ENCODE results near the gene CD274. TPM values are rescaled to one million over a fixed set of nuclear protein-coding genes. Genes with fewer than 3 reads are reported as not detected.

The CD274 gene
- total RNA-seq, 1 experiment from 2014 or later = 2.5 TPM

DNA sequence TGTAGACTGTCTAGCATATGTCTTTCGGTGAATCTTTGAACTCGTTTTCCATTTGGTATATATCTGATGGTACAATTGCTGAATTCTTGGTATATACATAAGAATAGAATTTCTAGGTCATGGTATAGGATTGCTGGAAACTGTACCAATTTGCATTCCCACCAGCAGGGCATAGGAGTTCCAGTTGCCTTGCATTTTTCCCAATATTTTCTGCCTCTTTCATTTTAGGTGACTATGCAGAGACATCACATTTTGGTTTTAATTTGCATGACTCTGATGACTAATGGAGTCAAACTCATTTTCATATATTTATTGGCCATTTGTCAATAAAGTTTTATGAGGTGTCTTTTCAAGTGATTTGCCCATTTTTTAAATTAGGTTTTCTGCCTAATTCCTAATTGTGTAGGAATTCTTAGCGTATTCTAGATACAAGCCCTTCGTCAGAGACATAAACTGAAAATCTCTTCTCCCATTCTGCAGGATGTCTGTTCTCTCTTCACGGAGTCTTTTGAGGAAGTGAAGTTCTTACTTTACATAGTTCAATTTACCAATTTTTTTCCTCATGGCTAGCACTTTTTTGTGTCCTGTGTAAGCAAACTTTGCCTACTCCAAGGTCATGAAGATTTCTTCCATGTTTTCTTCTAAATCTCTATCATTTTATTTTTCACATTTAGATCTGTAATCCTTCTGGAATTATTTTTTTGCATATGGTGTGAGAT lies 31.1 kb downstream of the CD274 start:
- ChIA-PET CTCF (no interaction called here), POLR2A (no interaction called here), RAD21 (ENCODE audit: low non-redundant PET in 1 of 2, low total read pairs in 2 of 2, uncharacterized antibody in 2 of 2, unreplicated experiment in 2 of 2) (no interaction called here)
- Histone ChIP-seq H4K20me1 (ENCODE audit: insufficient read depth) (no peaks in the 10 kb centered on the region), H3K4me2 (ENCODE audit: low read length) (no peak overlapping the region), H3K79me2 (ENCODE audit: insufficient read depth, low read length) (no peaks in the 10 kb centered on the region), H3K9me2 (ENCODE audit: insufficient read depth) (no peaks in the 10 kb centered on the region), H2AFZ (ENCODE audit: low read depth, low read length, poor library complexity, severe bottlenecking) (no peak overlapping the region), H3K36me3 (ENCODE audit: control insufficient read depth in 1 of 2, insufficient read depth in 2 of 2, low read length in 2 of 2) (no peaks in the 10 kb centered on the region), H3K4me3 (replicated peaks in 1 of 2; ENCODE audit: low read depth in 1 of 2, low read length in 2 of 2) (no peak overlapping the region), H3K9me3 (ENCODE audit: control insufficient read depth in 1 of 2, insufficient read depth in 1 of 2, low read depth in 1 of 2, low read length in 2 of 2) (no peaks in the 10 kb centered on the region), H3K27ac (ENCODE audit: low read depth, low read length) (no peak overlapping the region), H3K4me1 (ENCODE audit: control insufficient read depth in 1 of 2, insufficient read depth in 2 of 2, low read length in 2 of 2) (no peaks in the 10 kb centered on the region), H3K9ac (ENCODE audit: low read length) (no peak overlapping the region), H3K27me3 (ENCODE audit: insufficient read depth, low read length) (no peaks in the 10 kb centered on the region)
- intact Hi-C loops (cut with micrococcal nuclease) = no loop called here
- BruUV-seq (replicated peaks) = no TSS peak
- DNase-seq (ENCODE audit: low read depth, low spot score) (no peak), ATAC-seq (no peak)
- no peak for TF ChIP-seq RAD21 (IDR thresholded peaks at IDR 0.05; ENCODE audit: low read depth)
- TF ChIP-seq CTCF (IDR thresholded peaks at IDR 0.05 in 2 of 3, conservative IDR thresholded peaks at IDR 0.05 in 1 of 3; ENCODE audit: borderline replicate concordance in 1 of 3, insufficient read depth in 1 of 3, low read depth in 2 of 3, low read length in 2 of 3) = peak in 2 of 3 experiments; percentile 35 to 42; a peak in 2 of 6 replicates

- intact Hi-C loops (cut with micrococcal nuclease) = no loop called here
- H3K27me3 ChIP-seq (ENCODE audit: insufficient read depth, low read length) = no peaks in the 10 kb centered on the region
- POLR2A ChIA-PET = no interaction called here
- no peaks in the 10 kb centered on the region for H3K9me2 ChIP-seq (ENCODE audit: insufficient read depth)
- no peaks in the 10 kb centered on the region for H3K9me3 ChIP-seq (ENCODE audit: control insufficient read depth in 1 of 2, insufficient read depth in 1 of 2, low read depth in 1 of 2, low read length in 2 of 2)
- H3K9ac ChIP-seq (ENCODE audit: low read length) = no peak overlapping the region
- no peak for ATAC-seq
- no peak overlapping the region for H3K4me2 ChIP-seq (ENCODE audit: low read length)
- no peak overlapping the region for H3K4me3 ChIP-seq (replicated peaks in 1 of 2; ENCODE audit: low read depth in 1 of 2, low read length in 2 of 2)
- CTCF ChIA-PET = no interaction called here
- H3K4me1 ChIP-seq (ENCODE audit: control insufficient read depth in 1 of 2, insufficient read depth in 2 of 2, low read length in 2 of 2) = no peaks in the 10 kb centered on the region
- H3K27ac ChIP-seq (ENCODE audit: low read depth, low read length) = no peak overlapping the region
- BruUV-seq (replicated peaks) = no TSS peak
- no peaks in the 10 kb centered on the region for H4K20me1 ChIP-seq (ENCODE audit: insufficient read depth)
- H3K79me2 ChIP-seq (ENCODE audit: insufficient read depth, low read length) = no peaks in the 10 kb centered on the region
- DNase-seq (ENCODE audit: low read depth, low spot score) = no peak
- H2AFZ ChIP-seq (ENCODE audit: low read depth, low read length, poor library complexity, severe bottlenecking) = no peak overlapping the region
- H3K36me3 ChIP-seq (ENCODE audit: control insufficient read depth in 1 of 2, insufficient read depth in 2 of 2, low read length in 2 of 2) = no peaks in the 10 kb centered on the region
- RAD21 ChIA-PET (ENCODE audit: low non-redundant PET in 1 of 2, low total read pairs in 2 of 2, uncharacterized antibody in 2 of 2, unreplicated experiment in 2 of 2) = no interaction called here
- TF ChIP-seq CEBPB (IDR thresholded peaks at IDR 0.05; ENCODE audit: low read depth) = no peak
- no peak for TF ChIP-seq SRF (IDR thresholded peaks at IDR 0.05; ENCODE audit: low read depth)
- no peak for TF ChIP-seq SIN3A (IDR thresholded peaks at IDR 0.05; ENCODE audit: low read depth)
- no peak for TF ChIP-seq EGR1 (IDR thresholded peaks at IDR 0.05; ENCODE audit: low read depth)
- no peak for TF ChIP-seq POLR2AphosphoS5 (IDR thresholded peaks at IDR 0.05; ENCODE audit: low read depth, low read length)
- TF ChIP-seq POLR2A (IDR thresholded peaks at IDR 0.05; ENCODE audit: borderline replicate concordance, extremely low read depth, insufficient read depth, insufficient read length) = no peak
- TF ChIP-seq CBX3 (IDR thresholded peaks at IDR 0.05; ENCODE audit: low read depth) = no peak
- TF ChIP-seq ZNF274 (IDR thresholded peaks at IDR 0.05; ENCODE audit: low read depth, low read length) = no peak
- TF ChIP-seq ZBTB33 (IDR thresholded peaks at IDR 0.05; ENCODE audit: extremely low read depth, insufficient replicate concordance, low read length) = no peak
- no peak for TF ChIP-seq EZH2 (IDR thresholded peaks at IDR 0.05)
- TF ChIP-seq, protein P1, sequence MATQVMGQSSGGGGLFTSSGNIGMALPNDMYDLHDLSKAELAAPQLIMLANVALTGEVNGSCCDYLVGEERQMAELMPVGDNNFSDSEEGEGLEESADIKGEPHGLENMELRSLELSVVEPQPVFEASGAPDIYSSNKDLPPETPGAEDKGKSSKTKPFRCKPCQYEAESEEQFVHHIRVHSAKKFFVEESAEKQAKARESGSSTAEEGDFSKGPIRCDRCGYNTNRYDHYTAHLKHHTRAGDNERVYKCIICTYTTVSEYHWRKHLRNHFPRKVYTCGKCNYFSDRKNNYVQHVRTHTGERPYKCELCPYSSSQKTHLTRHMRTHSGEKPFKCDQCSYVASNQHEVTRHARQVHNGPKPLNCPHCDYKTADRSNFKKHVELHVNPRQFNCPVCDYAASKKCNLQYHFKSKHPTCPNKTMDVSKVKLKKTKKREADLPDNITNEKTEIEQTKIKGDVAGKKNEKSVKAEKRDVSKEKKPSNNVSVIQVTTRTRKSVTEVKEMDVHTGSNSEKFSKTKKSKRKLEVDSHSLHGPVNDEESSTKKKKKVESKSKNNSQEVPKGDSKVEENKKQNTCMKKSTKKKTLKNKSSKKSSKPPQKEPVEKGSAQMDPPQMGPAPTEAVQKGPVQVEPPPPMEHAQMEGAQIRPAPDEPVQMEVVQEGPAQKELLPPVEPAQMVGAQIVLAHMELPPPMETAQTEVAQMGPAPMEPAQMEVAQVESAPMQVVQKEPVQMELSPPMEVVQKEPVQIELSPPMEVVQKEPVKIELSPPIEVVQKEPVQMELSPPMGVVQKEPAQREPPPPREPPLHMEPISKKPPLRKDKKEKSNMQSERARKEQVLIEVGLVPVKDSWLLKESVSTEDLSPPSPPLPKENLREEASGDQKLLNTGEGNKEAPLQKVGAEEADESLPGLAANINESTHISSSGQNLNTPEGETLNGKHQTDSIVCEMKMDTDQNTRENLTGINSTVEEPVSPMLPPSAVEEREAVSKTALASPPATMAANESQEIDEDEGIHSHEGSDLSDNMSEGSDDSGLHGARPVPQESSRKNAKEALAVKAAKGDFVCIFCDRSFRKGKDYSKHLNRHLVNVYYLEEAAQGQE (IDR thresholded peaks at IDR 0.05; ENCODE audit: low read depth) = no peak
Observed at GRCh38 chr9:5482194-5482593, 31.9 kb downstream of the CD274 start.
